D341Med (cell line): Measurements from ENCODE around the gene INTS11.

Experiments
- DNase-seq: peaks from one replicate; pipeline ENCODE4 v3.0.0; 2012; ENCODE audit warnings: low spot score

Gene INTS11

GRCh38 chr1:1299686-1300351, 24.6 kb downstream of the INTS11 start:
- no peak for DNase-seq

GRCh38 chr1:1298861-1299685, 25.4 kb downstream of the INTS11 start:
- peak; percentile 73 for DNase-seq

- no peak for DNase-seq
Observed at GRCh38 chr1:1297802-1298424, 26.5 kb downstream of the INTS11 start.

GRCh38 chr1:1296070-1297061, 28.1 kb downstream of the INTS11 start:
- DNase-seq, result no peak

- no peak for DNase-seq
Observed at GRCh38 chr1:1295154-1295923, 29.1 kb downstream of the INTS11 start.

- DNase-seq, result no peak
Observed at GRCh38 chr1:1294250-1294890, 30.1 kb downstream of the INTS11 start.

GRCh38 chr1:1293263-1294249, 30.9 kb downstream of the INTS11 start:
- no peak for DNase-seq

GRCh38 chr1:1292851-1293250, 31.6 kb downstream of the INTS11 start:
- no peak for DNase-seq

GRCh38 chr1:1292442-1292779, 32.0 kb downstream of the INTS11 start:
- no peak for DNase-seq

GRCh38 chr1:1291548-1292441, 32.7 kb downstream of the INTS11 start:
- peak; percentile 83 for DNase-seq

GRCh38 chr1:1291023-1291528, 33.4 kb downstream of the INTS11 start:
- DNase-seq, result no peak

- peak; percentile 86 for DNase-seq
Observed at GRCh38 chr1:1290238-1290731, 34.2 kb downstream of the INTS11 start.

GRCh38 chr1:1287288-1288110, 37.0 kb downstream of the INTS11 start:
- DNase-seq, result no peak

GRCh38 chr1:1286313-1287261, 37.9 kb downstream of the INTS11 start:
- DNase-seq, result no peak

- DNase-seq, result no peak
Observed at GRCh38 chr1:1285611-1286311, 38.7 kb downstream of the INTS11 start.
